DOHH2 (cell line): ENCODE data around the gene CDK5RAP2.

Experiments used
- H3F3A ChIP-seq: fragments of 200-600 bp; sonication (generic), shearing (Covaris generic); 2 replicates; pipeline ENCODE4 v1.6.0; 2016; ENCODE audit warnings: antibody characterized with exemption, mild to moderate bottlenecking; ENCODE audit not compliant: control insufficient read depth, insufficient read depth
- H3K27ac ChIP-seq: fragments of 200-600 bp; sonication (generic); 2 replicates; pipeline ENCODE4 v1.5.1; 2014; ENCODE audit warnings: low read depth, mild to moderate bottlenecking, low read length, moderate library complexity
- H3K27me3 ChIP-seq: fragments of 200-600 bp; sonication (generic); 2 replicates; pipeline ENCODE4 v1.6.1; 2014; ENCODE audit warnings: mild to moderate bottlenecking, low read length, mixed read lengths; ENCODE audit not compliant: control insufficient read depth
- H3K36me3 ChIP-seq: fragments of 200-600 bp; sonication (generic); 2 replicates; pipeline ENCODE4 v1.6.1; 2014; ENCODE audit warnings: mild to moderate bottlenecking, low read length, moderate library complexity, mixed read lengths; ENCODE audit not compliant: control insufficient read depth
- H3K4me1 ChIP-seq: fragments of 200-600 bp; sonication (generic); 2 replicates; pipeline ENCODE4 v1.6.1; 2014; ENCODE audit warnings: mild to moderate bottlenecking, low read length, mixed read lengths; ENCODE audit not compliant: control insufficient read depth
- H3K4me2 ChIP-seq: fragments of 200-600 bp; sonication (generic); 2 replicates; pipeline ENCODE4 v1.6.0; 2014; ENCODE audit warnings: mild to moderate bottlenecking, low read length, moderate library complexity
- H3K4me3 ChIP-seq: fragments of 200-600 bp; sonication (generic); 2 replicates; pipeline ENCODE4 v1.5.1; 2014; ENCODE audit warnings: mild to moderate bottlenecking, low read length, mixed read lengths
- H3K79me2 ChIP-seq: fragments of 200-600 bp; sonication (generic); 2 replicates; pipeline ENCODE4 v1.6.1; 2014; ENCODE audit warnings: mild to moderate bottlenecking, low read length, mixed read lengths; ENCODE audit not compliant: control insufficient read depth
- H3K9me2 ChIP-seq: fragments of 200-600 bp; sonication (generic); replicated peaks from 2 replicates; pipeline ENCODE4 v1.6.1; 2014; ENCODE audit warnings: mild to moderate bottlenecking, low read length, mixed read lengths; ENCODE audit not compliant: control insufficient read depth
- H3K9me3 ChIP-seq: fragments of 200-600 bp; sonication (generic); 2 replicates; pipeline ENCODE4 v1.6.1; 2014; ENCODE audit warnings: antibody characterized with exemption, low read length, mixed read lengths; ENCODE audit not compliant: control insufficient read depth, insufficient read depth
- H4K20me1 ChIP-seq: fragments of 200-600 bp; sonication (generic); 2 replicates; pipeline ENCODE4 v1.6.0; 2014; ENCODE audit warnings: low read depth, mild to moderate bottlenecking, antibody characterized with exemption, low read length, moderate library complexity; ENCODE audit not compliant: control insufficient read depth, insufficient read depth
- CTCF ChIP-seq: fragments of 200-600 bp; sonication (generic); IDR thresholded peaks from one replicate; pipeline ENCODE4 v1.5.1; 2014; ENCODE audit warnings: antibody characterized with exemption, mild to moderate bottlenecking, low read depth, low read length; ENCODE audit not compliant: poor library complexity, severe bottlenecking
- EZH2phosphoT487 ChIP-seq: fragments of 200-600 bp; sonication (generic); IDR thresholded peaks from 2 replicates; pipeline ENCODE4 v1.6.1; 2017; ENCODE audit warnings: borderline replicate concordance, mild to moderate bottlenecking, antibody characterized with exemption, low read length, moderate library complexity, mixed read lengths

The CDK5RAP2 gene

DNA sequence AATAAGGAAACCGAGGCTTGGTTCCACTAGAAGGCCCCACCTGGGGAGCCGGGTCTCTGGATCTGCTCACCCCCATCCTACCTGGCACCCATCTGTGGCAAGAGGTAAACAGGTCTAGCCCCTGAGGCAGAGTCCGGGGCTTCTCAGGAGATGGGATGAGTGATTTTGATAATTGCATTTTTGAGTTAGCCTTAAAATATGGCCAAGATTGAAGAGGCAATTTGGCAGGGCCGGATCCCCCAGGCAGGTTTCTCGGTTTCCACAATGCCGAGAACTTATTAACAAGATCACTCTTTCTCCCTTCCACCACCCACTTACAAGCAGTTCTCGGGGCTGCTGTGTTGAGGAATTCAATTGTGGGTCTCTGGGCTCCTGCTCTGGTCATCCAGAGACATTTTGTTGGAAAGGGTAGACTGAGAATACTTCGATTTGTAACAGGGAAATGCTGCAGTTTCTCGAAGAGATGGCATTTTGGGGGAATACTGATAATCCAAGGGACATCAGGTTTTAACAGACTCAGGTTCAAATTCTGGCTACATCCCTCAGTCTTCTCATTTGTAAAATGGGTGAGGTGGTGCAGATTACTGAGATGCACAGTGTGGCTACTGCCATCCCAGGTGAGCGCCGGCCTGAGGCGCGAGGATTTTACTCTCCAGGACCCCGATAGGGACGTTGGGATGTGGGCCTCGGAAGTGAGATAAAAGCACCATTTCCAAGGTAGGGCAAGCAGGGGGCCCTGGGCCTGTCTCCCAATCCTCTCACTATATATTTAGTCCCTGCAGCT is 194.2 kb downstream of the CDK5RAP2 start:
- H3K4me2 ChIP-seq, result no peak overlapping the region
- no peak for TF ChIP-seq CTCF
- no peak for TF ChIP-seq EZH2phosphoT487
- no peaks in the 10 kb centered on the region for H3K9me3 ChIP-seq
- peaks cover 17% of the 10 kb centered on the region for H3K36me3 ChIP-seq
- no peak overlapping the region for H3K27ac ChIP-seq
- H3K4me3 ChIP-seq, result no peak overlapping the region
- H3K27me3 ChIP-seq, result no peaks in the 10 kb centered on the region
- H3K4me1 ChIP-seq, result no peaks in the 10 kb centered on the region
- no peaks in the 10 kb centered on the region for H3F3A ChIP-seq
- no peaks in the 10 kb centered on the region for H4K20me1 ChIP-seq
- no peaks in the 10 kb centered on the region for H3K79me2 ChIP-seq
- no peaks in the 10 kb centered on the region for H3K9me2 ChIP-seq

- no peaks in the 10 kb centered on the region for H3K79me2 ChIP-seq
- H3K4me1 ChIP-seq, result no peaks in the 10 kb centered on the region
- no peaks in the 10 kb centered on the region for H3K27me3 ChIP-seq
- peaks cover 13% of the 10 kb centered on the region for H3K36me3 ChIP-seq
- no peak for TF ChIP-seq EZH2phosphoT487
- TF ChIP-seq CTCF, result no peak
- H3F3A ChIP-seq, result no peaks in the 10 kb centered on the region
- no peaks in the 10 kb centered on the region for H4K20me1 ChIP-seq
- no peak overlapping the region for H3K4me2 ChIP-seq
- H3K27ac ChIP-seq, result no peak overlapping the region
- H3K4me3 ChIP-seq, result no peak overlapping the region
- no peaks in the 10 kb centered on the region for H3K9me3 ChIP-seq
- H3K9me2 ChIP-seq, result no peaks in the 10 kb centered on the region
These were observed 195.1 kb downstream of the CDK5RAP2 start for GRCh38 chr9:120384925-120385272.

DNA sequence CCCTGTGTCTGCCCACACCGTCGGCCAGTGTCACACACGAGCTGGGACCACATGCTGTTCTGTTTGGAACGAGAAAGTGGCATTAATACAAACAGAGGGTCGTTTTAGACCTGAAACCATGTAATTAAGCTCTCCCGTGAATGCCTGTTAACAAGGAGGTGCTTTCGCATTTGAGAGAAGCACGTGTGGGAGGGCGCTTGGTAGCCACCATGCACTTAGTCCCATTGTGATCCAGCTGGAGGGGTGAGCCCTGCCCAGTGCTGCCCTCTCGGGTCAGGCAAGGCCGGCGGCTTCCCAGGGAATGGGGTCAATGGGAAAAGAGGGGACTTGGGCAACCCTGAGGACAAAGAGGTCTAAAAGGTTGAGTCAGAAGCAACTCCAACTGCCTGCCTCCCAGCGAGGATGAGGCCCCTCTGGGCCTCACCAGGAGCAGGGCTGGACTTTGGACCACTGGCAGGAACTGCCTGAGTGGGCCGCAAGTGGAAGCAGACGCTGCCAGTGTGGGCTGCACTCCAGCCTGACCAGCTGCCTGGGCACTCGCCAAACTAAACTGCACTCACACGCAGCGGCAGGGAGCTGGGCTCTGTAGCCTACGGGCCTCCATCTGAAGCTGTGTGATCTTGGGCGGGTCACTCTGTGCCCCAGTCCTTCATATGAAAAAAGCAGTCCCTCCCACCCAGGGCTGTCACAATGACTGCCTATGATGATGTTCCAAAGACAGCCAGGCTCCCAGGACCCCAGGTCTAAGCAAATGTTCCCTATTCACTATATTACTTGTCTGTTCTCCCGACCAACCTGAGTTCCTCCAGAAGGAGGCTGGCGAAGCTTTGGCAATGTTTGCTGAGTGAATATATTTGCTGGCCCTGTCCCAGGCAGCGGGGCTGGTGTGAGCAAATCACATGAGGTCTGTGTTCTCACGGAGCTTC is 195.7 kb downstream of the CDK5RAP2 start:
- no peaks in the 10 kb centered on the region for H3K4me1 ChIP-seq
- H3F3A ChIP-seq, result no peaks in the 10 kb centered on the region
- H3K4me2 ChIP-seq, result no peak overlapping the region
- no peaks in the 10 kb centered on the region for H3K9me3 ChIP-seq
- H3K36me3 ChIP-seq, result peaks cover 7% of the 10 kb centered on the region; the same call in 1 of the 2 replicates
- no peaks in the 10 kb centered on the region for H3K79me2 ChIP-seq
- H4K20me1 ChIP-seq, result no peaks in the 10 kb centered on the region
- H3K9me2 ChIP-seq, result no peaks in the 10 kb centered on the region
- no peak for TF ChIP-seq CTCF
- no peak for TF ChIP-seq EZH2phosphoT487
- H3K27ac ChIP-seq, result no peak overlapping the region
- H3K27me3 ChIP-seq, result no peaks in the 10 kb centered on the region
- H3K4me3 ChIP-seq, result no peak overlapping the region
